Measurements from ENCODE around the gene PDE2A. TPM values are rescaled to one million over a fixed set of nuclear protein-coding genes. Genes with fewer than 3 reads are reported as not detected.

The PDE2A gene
- total RNA-seq, 6 donors from 2014 or later = 4.7 to 46.1 (median 16.7) TPM

GRCh38 chr11:72604256-72604655 lies 70.0 kb downstream of the PDE2A start:
- no peaks in the 10 kb centered on the region for H3K36me3 ChIP-seq
- ATAC-seq (ENCODE audit: low FRiP score in 2 of 2) (no peak), DNase-seq (no peak)
- 78 to 79% methylated on average over 1 of the region's 1 CpG for WGBS, 2 donors
- H3K9me3 ChIP-seq = no peaks in the 10 kb centered on the region
- no peak overlapping the region for H3K27ac ChIP-seq
- H3K4me3 ChIP-seq = no peak overlapping the region
- H3K27me3 ChIP-seq = no peaks in the 10 kb centered on the region
- peaks cover 0 to 7% (median 5%) of the 10 kb centered on the region in 4 donors for H3K4me1 ChIP-seq
- TF ChIP-seq POLR2AphosphoS5 (IDR thresholded peaks at IDR 0.05) = no peak
- no peak for TF ChIP-seq CTCF (IDR thresholded peaks at IDR 0.05)
- no peak for TF ChIP-seq POLR2A (IDR thresholded peaks at IDR 0.05)
- no peak for TF ChIP-seq EP300 (IDR thresholded peaks at IDR 0.05)

GRCh38 chr11:72602250-72602904 lies 71.8 kb downstream of the PDE2A start:
- DNase-seq (no peak), ATAC-seq (ENCODE audit: low FRiP score in 2 of 2) (no peak)
- no peaks in the 10 kb centered on the region for H3K36me3 ChIP-seq
- no peak overlapping the region for H3K4me3 ChIP-seq
- WGBS, 2 donors = 72 to 80% methylated on average over 11 of the region's 11 CpGs
- H3K27ac ChIP-seq = no peak overlapping the region
- H3K9me3 ChIP-seq = no peaks in the 10 kb centered on the region
- H3K4me1 ChIP-seq = peaks cover 0 to 7% (median 5%) of the 10 kb centered on the region in 4 donors
- no peaks in the 10 kb centered on the region for H3K27me3 ChIP-seq
- TF ChIP-seq CTCF (IDR thresholded peaks at IDR 0.05) (no peak), POLR2AphosphoS5 (IDR thresholded peaks at IDR 0.05) (no peak), POLR2A (IDR thresholded peaks at IDR 0.05) (no peak), EP300 (IDR thresholded peaks at IDR 0.05) (no peak)

- Histone ChIP-seq H3K4me3 (no peak overlapping the region), H3K36me3 (no peaks in the 10 kb centered on the region), H3K9me3 (no peaks in the 10 kb centered on the region), H3K27me3 (no peaks in the 10 kb centered on the region), H3K4me1 (peaks cover 0 to 5% (median 1%) of the 10 kb centered on the region in 4 donors), H3K27ac (no peak overlapping the region)
- WGBS, 2 donors = 61 to 77% methylated on average over 9 of the region's 9 CpGs
- ATAC-seq (ENCODE audit: low FRiP score in 2 of 2) = no peak
- DNase-seq = no peak
- TF ChIP-seq POLR2A (IDR thresholded peaks at IDR 0.05) = no peak
- TF ChIP-seq EP300 (IDR thresholded peaks at IDR 0.05) = no peak
- no peak for TF ChIP-seq CTCF (IDR thresholded peaks at IDR 0.05)
- no peak for TF ChIP-seq POLR2AphosphoS5 (IDR thresholded peaks at IDR 0.05)
These were observed 73.7 kb downstream of the PDE2A start for GRCh38 chr11:72600557-72600956.

- DNase-seq = no peak
- no peak for TF ChIP-seq EP300 (IDR thresholded peaks at IDR 0.05)
- TF ChIP-seq CTCF (IDR thresholded peaks at IDR 0.05) = no peak
- no peak for TF ChIP-seq POLR2AphosphoS5 (IDR thresholded peaks at IDR 0.05)
- TF ChIP-seq POLR2A (IDR thresholded peaks at IDR 0.05) = no peak
- H3K9me3 ChIP-seq = no peaks in the 10 kb centered on the region
- no peak overlapping the region for H3K4me3 ChIP-seq
- 78 to 86% methylated on average over 11 of the region's 11 CpGs for WGBS, 2 donors
- H3K27me3 ChIP-seq = no peaks in the 10 kb centered on the region
- no peak overlapping the region for H3K27ac ChIP-seq
- H3K36me3 ChIP-seq = no peaks in the 10 kb centered on the region
- no peak for ATAC-seq (ENCODE audit: low FRiP score in 2 of 2)
- no peaks in the 10 kb centered on the region for H3K4me1 ChIP-seq
These were observed 74.7 kb downstream of the PDE2A start for GRCh38 chr11:72599325-72600117.

Measured in upper lobe of left lung (tissue), 6 donors.